SK-N-SH treated with all-trans-retinoic acid at 6 μM for 48 hours (cell line): ENCODE data around the gene TDRD9.

Source experiments
- ATAC-seq: fragments of 200-7000 bp; cut with Tn5 transposase; 3 replicates; pipeline ENCODE4 v1.9.1; 2020; ENCODE audit warnings: mild to moderate bottlenecking, moderate library complexity
- ARNTL ChIP-seq: fragments of 450-650 bp; formaldehyde crosslinking; IDR thresholded peaks from 2 replicates; pipeline ENCODE4 v1.5.0; 2020; ENCODE audit warnings: low read depth, mild to moderate bottlenecking, moderate library complexity, borderline replicate concordance
- BACH2 ChIP-seq: fragments of 250-450 bp; sonication (Bioruptor Pico); IDR thresholded peaks from 2 replicates; pipeline ENCODE4 v1.9.0; 2021; ENCODE audit warnings: mild to moderate bottlenecking, borderline replicate concordance
- CREB5 ChIP-seq: fragments of 250-450 bp; sonication (Bioruptor Pico); IDR thresholded peaks from 2 replicates; pipeline ENCODE4 v1.5.1; 2020; ENCODE audit warnings: low read depth, mild to moderate bottlenecking, moderate library complexity
- CSDC2 ChIP-seq: fragments of 250-450 bp; sonication (Bioruptor Pico); IDR thresholded peaks from 2 replicates; pipeline ENCODE4 v1.5.0; 2020; ENCODE audit warnings: mild to moderate bottlenecking, moderate library complexity
- ESRRG ChIP-seq: fragments of 250-450 bp; sonication (Bioruptor Pico); IDR thresholded peaks from 2 replicates; pipeline ENCODE4 v1.6.1; 2021; ENCODE audit warnings: mild to moderate bottlenecking
- GLIS3 ChIP-seq: fragments of 250-450 bp; sonication (Bioruptor Pico); IDR thresholded peaks from 2 replicates; pipeline ENCODE4 v1.5.0; 2020; ENCODE audit warnings: mild to moderate bottlenecking, moderate library complexity
- ISL1 ChIP-seq: fragments of 250-450 bp; sonication (Bioruptor Pico); IDR thresholded peaks from 2 replicates; pipeline ENCODE4 v2.1.2; 2022; ENCODE audit warnings: mild to moderate bottlenecking, moderate library complexity
- OSR1 ChIP-seq: fragments of 250-450 bp; sonication (Bioruptor Pico); IDR thresholded peaks from 2 replicates; pipeline ENCODE4 v1.8.0; 2022; ENCODE audit warnings: moderate library complexity, mild to moderate bottlenecking, inconsistent platforms
- PPARA ChIP-seq: fragments of 250-450 bp; sonication (Bioruptor Pico); IDR thresholded peaks from 2 replicates; pipeline ENCODE4 v1.5.0; 2020; ENCODE audit warnings: mild to moderate bottlenecking, borderline replicate concordance
- SNAI2 ChIP-seq: fragments of 250-450 bp; sonication (Bioruptor Pico); IDR thresholded peaks from 2 replicates; pipeline ENCODE4 v1.5.0; 2020; ENCODE audit warnings: mild to moderate bottlenecking, moderate library complexity
- TCF4 ChIP-seq: fragments of 250-450 bp; sonication (Bioruptor Pico); IDR thresholded peaks from 2 replicates; pipeline ENCODE4 v1.8.0; 2021; ENCODE audit warnings: mild to moderate bottlenecking, moderate library complexity, borderline replicate concordance
- TOX ChIP-seq: fragments of 250-450 bp; sonication (Bioruptor Pico); IDR thresholded peaks from 2 replicates; pipeline ENCODE4 v1.8.0; 2021; ENCODE audit warnings: mild to moderate bottlenecking, moderate library complexity, borderline replicate concordance
- TSHZ2 ChIP-seq: fragments of 250-450 bp; sonication (Bioruptor Pico); IDR thresholded peaks from 2 replicates; pipeline ENCODE4 v1.5.0; 2020; ENCODE audit warnings: mild to moderate bottlenecking, moderate library complexity
- ZC3H10 ChIP-seq: fragments of 250-450 bp; sonication (Bioruptor Pico); IDR thresholded peaks from 2 replicates; pipeline ENCODE4 v1.5.1; 2021; ENCODE audit warnings: mild to moderate bottlenecking, moderate library complexity
- ZFP3 ChIP-seq: fragments of 250-450 bp; sonication (Bioruptor Pico); IDR thresholded peaks from 2 replicates; pipeline ENCODE4 v1.5.0; 2020; ENCODE audit warnings: mild to moderate bottlenecking, moderate library complexity
- ZFP30 ChIP-seq: fragments of 450-650 bp; formaldehyde crosslinking; IDR thresholded peaks from 2 replicates; pipeline ENCODE4 v1.5.0; 2022; ENCODE audit warnings: mild to moderate bottlenecking, moderate library complexity
- ZNF565 ChIP-seq: fragments of 450-650 bp; formaldehyde crosslinking; conservative IDR thresholded peaks from 2 replicates; pipeline ENCODE4 v1.5.0; 2020; ENCODE audit warnings: low read depth, mild to moderate bottlenecking, moderate library complexity
- ZNF70 ChIP-seq: fragments of 450-650 bp; formaldehyde crosslinking; IDR thresholded peaks from 2 replicates; pipeline ENCODE4 v1.5.0; 2020; ENCODE audit warnings: mild to moderate bottlenecking, moderate library complexity
- ZNF8 ChIP-seq: fragments of 450-650 bp; formaldehyde crosslinking; IDR thresholded peaks from 2 replicates; pipeline ENCODE4 v1.5.0; 2020; ENCODE audit warnings: mild to moderate bottlenecking, moderate library complexity
- TF ChIP-seq, protein P1 (sequence below): fragments of 250-450 bp; sonication (Bioruptor Pico); IDR thresholded peaks from 2 replicates; pipeline ENCODE4 v1.5.1; 2021; ENCODE audit warnings: mild to moderate bottlenecking, moderate library complexity
- TF ChIP-seq, protein P2 (sequence below): fragments of 250-450 bp; sonication (Bioruptor Pico); IDR thresholded peaks from 2 replicates; pipeline ENCODE4 v1.8.0; 2020; ENCODE audit warnings: mild to moderate bottlenecking, moderate library complexity, borderline replicate concordance
- TF ChIP-seq, protein P3 (sequence below): fragments of 250-450 bp; sonication (Bioruptor Pico); IDR thresholded peaks from 2 replicates; pipeline ENCODE4 v1.8.0; 2021; ENCODE audit warnings: low read depth, mild to moderate bottlenecking, moderate library complexity, borderline replicate concordance

Gene TDRD9

GRCh38 chr14:103896578-103896977, 31.7 kb upstream of the TDRD9 start (continued):
- TF ChIP-seq CREB5 (CRISPR knock-in tag) (no peak), ZFP30 (CRISPR knock-in tag) (no peak)

DNA sequence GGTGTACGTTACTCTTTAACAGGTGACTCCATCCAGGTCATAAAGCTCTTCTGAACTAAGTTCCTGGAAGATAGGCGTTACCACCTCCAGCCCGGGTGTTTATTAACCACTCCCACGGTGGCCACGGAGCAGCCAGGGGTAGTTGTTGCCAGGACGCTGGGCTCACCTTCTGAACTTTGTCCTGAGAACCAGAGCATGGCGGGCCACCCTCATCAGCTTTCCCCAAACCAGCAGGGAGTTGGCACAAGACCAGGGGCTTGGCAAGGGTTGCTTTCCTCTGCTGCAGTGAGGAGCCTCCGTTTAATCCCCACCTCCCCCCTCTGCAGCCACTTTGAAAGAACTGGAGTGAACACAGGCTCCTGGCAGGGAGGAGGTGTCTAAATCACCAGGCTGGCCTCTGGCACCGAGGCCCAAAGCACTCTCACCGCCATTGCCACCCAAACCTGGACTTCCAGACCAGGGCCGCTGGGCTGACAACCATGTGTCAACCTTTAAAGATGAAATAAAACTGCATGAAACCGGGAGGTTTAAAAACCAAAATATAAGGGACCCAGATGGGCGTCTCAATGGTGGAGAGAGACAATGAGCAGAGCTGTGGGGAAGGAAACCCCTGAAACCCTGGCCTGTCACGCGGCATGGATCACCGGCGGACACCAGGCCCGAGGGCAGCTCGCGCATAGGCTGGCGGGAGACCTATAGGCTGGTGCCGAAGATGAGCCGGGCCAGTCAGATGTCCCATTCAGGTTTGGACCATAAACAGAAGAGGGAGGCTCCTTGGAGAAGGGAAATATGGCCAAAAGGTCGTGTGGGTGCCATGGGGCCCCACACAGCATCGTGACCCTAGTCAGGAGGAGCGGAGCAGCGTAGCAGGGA, 30.9 kb upstream of the TDRD9 start:
- ATAC-seq, result no peak
- TF ChIP-seq, protein P1, sequence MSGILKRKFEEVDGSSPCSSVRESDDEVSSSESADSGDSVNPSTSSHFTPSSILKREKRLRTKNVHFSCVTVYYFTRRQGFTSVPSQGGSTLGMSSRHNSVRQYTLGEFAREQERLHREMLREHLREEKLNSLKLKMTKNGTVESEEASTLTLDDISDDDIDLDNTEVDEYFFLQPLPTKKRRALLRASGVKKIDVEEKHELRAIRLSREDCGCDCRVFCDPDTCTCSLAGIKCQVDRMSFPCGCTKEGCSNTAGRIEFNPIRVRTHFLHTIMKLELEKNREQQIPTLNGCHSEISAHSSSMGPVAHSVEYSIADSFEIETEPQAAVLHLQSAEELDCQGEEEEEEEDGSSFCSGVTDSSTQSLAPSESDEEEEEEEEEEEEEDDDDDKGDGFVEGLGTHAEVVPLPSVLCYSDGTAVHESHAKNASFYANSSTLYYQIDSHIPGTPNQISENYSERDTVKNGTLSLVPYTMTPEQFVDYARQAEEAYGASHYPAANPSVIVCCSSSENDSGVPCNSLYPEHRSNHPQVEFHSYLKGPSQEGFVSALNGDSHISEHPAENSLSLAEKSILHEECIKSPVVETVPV (CRISPR knock-in tag), result no peak
- TF ChIP-seq SNAI2 (CRISPR knock-in tag) (no peak), ZNF8 (CRISPR knock-in tag) (no peak), ZFP30 (CRISPR knock-in tag) (no peak), BACH2 (CRISPR knock-in tag) (no peak), ZNF565 (CRISPR knock-in tag) (no peak), ISL1 (CRISPR knock-in tag) (no peak), TCF4 (CRISPR knock-in tag) (no peak), ZFP3 (CRISPR knock-in tag) (no peak), ESRRG (CRISPR knock-in tag) (no peak), PPARA (CRISPR knock-in tag) (no peak), ZC3H10 (CRISPR knock-in tag) (no peak), CSDC2 (CRISPR knock-in tag) (no peak), ARNTL (CRISPR knock-in tag) (no peak), TSHZ2 (CRISPR knock-in tag) (no peak), ZNF70 (CRISPR knock-in tag) (no peak), GLIS3 (no peak)
- TF ChIP-seq, protein P2, sequence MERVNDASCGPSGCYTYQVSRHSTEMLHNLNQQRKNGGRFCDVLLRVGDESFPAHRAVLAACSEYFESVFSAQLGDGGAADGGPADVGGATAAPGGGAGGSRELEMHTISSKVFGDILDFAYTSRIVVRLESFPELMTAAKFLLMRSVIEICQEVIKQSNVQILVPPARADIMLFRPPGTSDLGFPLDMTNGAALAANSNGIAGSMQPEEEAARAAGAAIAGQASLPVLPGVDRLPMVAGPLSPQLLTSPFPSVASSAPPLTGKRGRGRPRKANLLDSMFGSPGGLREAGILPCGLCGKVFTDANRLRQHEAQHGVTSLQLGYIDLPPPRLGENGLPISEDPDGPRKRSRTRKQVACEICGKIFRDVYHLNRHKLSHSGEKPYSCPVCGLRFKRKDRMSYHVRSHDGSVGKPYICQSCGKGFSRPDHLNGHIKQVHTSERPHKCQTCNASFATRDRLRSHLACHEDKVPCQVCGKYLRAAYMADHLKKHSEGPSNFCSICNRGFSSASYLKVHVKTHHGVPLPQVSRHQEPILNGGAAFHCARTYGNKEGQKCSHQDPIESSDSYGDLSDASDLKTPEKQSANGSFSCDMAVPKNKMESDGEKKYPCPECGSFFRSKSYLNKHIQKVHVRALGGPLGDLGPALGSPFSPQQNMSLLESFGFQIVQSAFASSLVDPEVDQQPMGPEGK, result no peak
- TF ChIP-seq, protein P3, sequence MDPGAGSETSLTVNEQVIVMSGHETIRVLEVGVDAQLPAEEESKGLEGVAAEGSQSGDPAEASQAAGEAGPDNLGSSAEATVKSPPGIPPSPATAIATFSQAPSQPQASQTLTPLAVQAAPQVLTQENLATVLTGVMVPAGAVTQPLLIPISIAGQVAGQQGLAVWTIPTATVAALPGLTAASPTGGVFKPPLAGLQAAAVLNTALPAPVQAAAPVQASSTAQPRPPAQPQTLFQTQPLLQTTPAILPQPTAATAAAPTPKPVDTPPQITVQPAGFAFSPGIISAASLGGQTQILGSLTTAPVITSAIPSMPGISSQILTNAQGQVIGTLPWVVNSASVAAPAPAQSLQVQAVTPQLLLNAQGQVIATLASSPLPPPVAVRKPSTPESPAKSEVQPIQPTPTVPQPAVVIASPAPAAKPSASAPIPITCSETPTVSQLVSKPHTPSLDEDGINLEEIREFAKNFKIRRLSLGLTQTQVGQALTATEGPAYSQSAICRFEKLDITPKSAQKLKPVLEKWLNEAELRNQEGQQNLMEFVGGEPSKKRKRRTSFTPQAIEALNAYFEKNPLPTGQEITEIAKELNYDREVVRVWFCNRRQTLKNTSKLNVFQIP (CRISPR knock-in tag), result no peak
- TF ChIP-seq, all 23 proteins: peak for 0

DNA sequence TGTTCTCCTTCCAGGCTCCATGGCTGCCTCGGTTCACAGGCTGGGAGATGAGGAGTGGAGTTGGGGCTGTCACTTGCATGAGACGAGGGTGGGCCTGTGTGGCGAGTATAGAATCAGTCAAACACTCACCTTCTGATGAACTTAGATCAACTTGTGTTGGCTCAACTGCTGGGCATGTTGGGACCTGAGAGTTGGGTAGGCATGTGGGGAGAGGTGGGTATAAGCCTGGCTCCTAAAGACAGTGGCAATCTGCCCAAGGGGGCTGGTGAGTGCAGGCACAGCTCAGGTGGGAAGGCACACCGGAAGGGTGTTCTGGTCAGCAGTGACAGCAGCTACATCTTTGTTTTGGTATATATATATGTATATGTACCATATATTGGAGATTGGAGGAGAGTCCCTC, 30.1 kb upstream of the TDRD9 start:
- ATAC-seq, result no peak
- TF ChIP-seq TSHZ2 (CRISPR knock-in tag) (no peak), ZNF565 (CRISPR knock-in tag) (no peak), ZNF70 (CRISPR knock-in tag) (no peak), TOX (no peak), PPARA (CRISPR knock-in tag) (no peak), OSR1 (CRISPR knock-in tag) (no peak)
- TF ChIP-seq, protein P2, result no peak
